ENCODE data around the gene PCBP4. TPM values are rescaled to one million over a fixed set of nuclear protein-coding genes. Genes with fewer than 3 reads are reported as not detected.

Gene PCBP4
- total RNA-seq, 2 experiments from 2014 or later = 2.0 to 12.5 TPM

DNA sequence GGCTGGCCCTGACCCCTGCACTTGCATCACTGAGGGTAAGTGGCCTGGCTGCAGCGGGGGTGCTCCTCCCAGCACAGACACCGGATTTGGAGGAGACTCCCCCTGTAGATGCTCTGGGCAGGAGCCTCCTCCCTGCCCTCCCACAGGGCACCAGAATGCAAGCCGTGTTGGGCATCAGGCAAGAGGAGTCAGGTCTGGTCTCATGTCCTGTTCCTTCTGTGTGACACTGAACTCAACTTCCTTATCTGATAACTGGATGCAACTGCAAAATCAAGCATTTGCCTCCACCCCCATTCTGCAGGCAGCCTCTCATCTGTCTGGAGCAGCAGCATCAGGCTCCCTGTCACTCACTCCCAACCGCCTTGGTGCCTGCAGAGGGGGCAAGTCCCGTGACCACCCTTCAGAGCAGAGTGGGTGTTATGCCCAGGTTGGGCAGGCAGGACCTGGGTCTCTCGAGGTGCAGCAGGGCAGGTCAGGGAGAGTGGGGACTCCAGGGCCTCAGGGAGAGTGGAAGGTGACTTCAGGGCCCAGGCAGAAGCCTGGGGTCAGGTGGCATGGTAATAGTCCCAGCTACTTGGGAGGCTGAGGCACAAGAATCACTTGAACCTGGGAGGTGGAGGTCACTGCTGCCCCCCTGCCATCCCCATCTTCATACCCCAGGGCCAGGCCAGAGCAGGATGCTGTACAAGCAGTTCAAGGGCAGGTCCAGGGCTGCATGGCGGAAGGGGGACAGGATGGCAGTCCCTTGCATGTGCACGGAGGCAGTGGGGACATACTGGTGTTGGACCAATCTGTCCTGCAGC is 39.0 kb upstream of the PCBP4 start:
- Histone ChIP-seq H3K36me3 (ENCODE audit: insufficient read depth, low read length) (no peaks in the 10 kb centered on the region), H3K27ac (ENCODE audit: low read depth, low read length, poor library complexity, severe bottlenecking) (no peak overlapping the region), H3K9me3 (ENCODE audit: low read length) (no peaks in the 10 kb centered on the region), H3K9me2 (ENCODE audit: insufficient read depth, low read length) (no peaks in the 10 kb centered on the region), H3K4me2 (ENCODE audit: low read length) (no peak overlapping the region), H3K4me1 (ENCODE audit: insufficient read depth, low read length, poor library complexity, severe bottlenecking) (peaks cover 15% of the 10 kb centered on the region), H3K79me2 (ENCODE audit: insufficient read depth, low read depth, low read length) (no peaks in the 10 kb centered on the region), H2AFZ (ENCODE audit: low read length) (no peak overlapping the region; the same call in 1 of the 2 replicates), H3K4me3 (ENCODE audit: low read depth, low read length, poor library complexity, severe bottlenecking) (no peak overlapping the region), H4K20me1 (ENCODE audit: insufficient read depth, low read length) (no peaks in the 10 kb centered on the region)
- DNase-seq (ENCODE audit: low spot score) = no peak
- TF ChIP-seq EZH2phosphoT487 (IDR thresholded peaks at IDR 0.05; ENCODE audit: borderline replicate concordance, low read depth, low read length) = no peak
- TF ChIP-seq CTCF (conservative IDR thresholded peaks at IDR 0.05; ENCODE audit: low read length) = no peak
- intact Hi-C loops (cut with micrococcal nuclease; ENCODE audit: unreplicated experiment) = no loop called here
- POLR2A ChIA-PET = no interaction called here
- CTCF ChIA-PET (ENCODE audit: unreplicated experiment) = interaction anchor here (0.6 kb wide), 1 partner anchor 177 kb away, joined by 3 read pairs; no protein-coding TSS in a partner anchor
- BruUV-seq (replicated peaks) = no TSS peak

DNA sequence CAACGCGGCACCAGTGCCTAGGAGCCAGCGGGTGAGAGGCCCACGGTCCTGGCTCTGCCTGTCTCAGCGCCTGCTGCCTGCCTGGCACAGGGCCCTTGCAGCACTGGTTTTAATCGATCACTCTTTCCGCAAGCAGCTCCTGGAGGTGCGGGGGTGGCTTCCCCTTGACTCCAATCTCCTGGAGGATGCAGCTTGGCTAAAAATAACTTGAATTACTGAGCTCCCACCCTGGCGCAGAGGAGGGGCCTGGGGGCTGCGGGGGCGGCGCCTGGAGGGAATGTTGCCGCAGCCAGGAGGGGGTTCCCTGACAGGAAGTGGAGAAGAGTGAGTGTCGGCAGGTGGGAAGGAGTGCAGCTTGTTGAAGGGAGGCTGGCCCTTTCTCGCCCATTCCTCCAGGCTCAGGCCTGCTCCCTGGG is 38.3 kb upstream of the PCBP4 start:
- Histone ChIP-seq H3K4me2 (ENCODE audit: low read length) (no peak overlapping the region), H3K9me2 (ENCODE audit: insufficient read depth, low read length) (no peaks in the 10 kb centered on the region), H3K4me1 (ENCODE audit: insufficient read depth, low read length, poor library complexity, severe bottlenecking) (peaks cover 15% of the 10 kb centered on the region), H4K20me1 (ENCODE audit: insufficient read depth, low read length) (no peaks in the 10 kb centered on the region), H2AFZ (ENCODE audit: low read length) (no peak overlapping the region; the same call in 1 of the 2 replicates), H3K9me3 (ENCODE audit: low read length) (no peaks in the 10 kb centered on the region), H3K27ac (ENCODE audit: low read depth, low read length, poor library complexity, severe bottlenecking) (no peak overlapping the region), H3K36me3 (ENCODE audit: insufficient read depth, low read length) (no peaks in the 10 kb centered on the region), H3K4me3 (ENCODE audit: low read depth, low read length, poor library complexity, severe bottlenecking) (no peak overlapping the region), H3K79me2 (ENCODE audit: insufficient read depth, low read depth, low read length) (no peaks in the 10 kb centered on the region)
- intact Hi-C loops (cut with micrococcal nuclease; ENCODE audit: unreplicated experiment) = no loop called here
- DNase-seq (ENCODE audit: low spot score) = no peak
- BruUV-seq (replicated peaks) = no TSS peak
- CTCF ChIA-PET (ENCODE audit: unreplicated experiment) = no interaction called here
- TF ChIP-seq EZH2phosphoT487 (IDR thresholded peaks at IDR 0.05; ENCODE audit: borderline replicate concordance, low read depth, low read length) (no peak), CTCF (conservative IDR thresholded peaks at IDR 0.05; ENCODE audit: low read length) (no peak)
- POLR2A ChIA-PET = no interaction called here

- intact Hi-C loops (cut with micrococcal nuclease; ENCODE audit: unreplicated experiment) = loop anchor here (5.0 kb wide), 1 partner anchor 442 kb away; the partner anchor contains the start of gene SEMA3G
- CTCF ChIA-PET (ENCODE audit: unreplicated experiment) = no interaction called here
- Histone ChIP-seq H3K27ac (ENCODE audit: low read depth, low read length, poor library complexity, severe bottlenecking) (no peak overlapping the region), H3K79me2 (ENCODE audit: insufficient read depth, low read depth, low read length) (no peaks in the 10 kb centered on the region), H3K4me2 (ENCODE audit: low read length) (no peak overlapping the region), H3K9me3 (ENCODE audit: low read length) (no peaks in the 10 kb centered on the region), H2AFZ (ENCODE audit: low read length) (no peak overlapping the region), H4K20me1 (ENCODE audit: insufficient read depth, low read length) (no peaks in the 10 kb centered on the region), H3K4me1 (ENCODE audit: insufficient read depth, low read length, poor library complexity, severe bottlenecking) (peaks cover 15% of the 10 kb centered on the region), H3K36me3 (ENCODE audit: insufficient read depth, low read length) (no peaks in the 10 kb centered on the region), H3K4me3 (ENCODE audit: low read depth, low read length, poor library complexity, severe bottlenecking) (no peak overlapping the region), H3K9me2 (ENCODE audit: insufficient read depth, low read length) (no peaks in the 10 kb centered on the region)
- TF ChIP-seq EZH2phosphoT487 (IDR thresholded peaks at IDR 0.05; ENCODE audit: borderline replicate concordance, low read depth, low read length) = no peak
- no peak for TF ChIP-seq CTCF (conservative IDR thresholded peaks at IDR 0.05; ENCODE audit: low read length)
- POLR2A ChIA-PET = interaction anchor here (1.3 kb wide), 1 partner anchor 48 kb away, joined by 3 read pairs; no protein-coding TSS in a partner anchor
- BruUV-seq (replicated peaks) = no TSS peak
- DNase-seq (ENCODE audit: low spot score) = no peak
Measured at GRCh38 chr3:52004906-52005395, 37.7 kb upstream of the PCBP4 start.
